ENCODE measurements around the gene C11orf21.

C11orf21 gene

DNA sequence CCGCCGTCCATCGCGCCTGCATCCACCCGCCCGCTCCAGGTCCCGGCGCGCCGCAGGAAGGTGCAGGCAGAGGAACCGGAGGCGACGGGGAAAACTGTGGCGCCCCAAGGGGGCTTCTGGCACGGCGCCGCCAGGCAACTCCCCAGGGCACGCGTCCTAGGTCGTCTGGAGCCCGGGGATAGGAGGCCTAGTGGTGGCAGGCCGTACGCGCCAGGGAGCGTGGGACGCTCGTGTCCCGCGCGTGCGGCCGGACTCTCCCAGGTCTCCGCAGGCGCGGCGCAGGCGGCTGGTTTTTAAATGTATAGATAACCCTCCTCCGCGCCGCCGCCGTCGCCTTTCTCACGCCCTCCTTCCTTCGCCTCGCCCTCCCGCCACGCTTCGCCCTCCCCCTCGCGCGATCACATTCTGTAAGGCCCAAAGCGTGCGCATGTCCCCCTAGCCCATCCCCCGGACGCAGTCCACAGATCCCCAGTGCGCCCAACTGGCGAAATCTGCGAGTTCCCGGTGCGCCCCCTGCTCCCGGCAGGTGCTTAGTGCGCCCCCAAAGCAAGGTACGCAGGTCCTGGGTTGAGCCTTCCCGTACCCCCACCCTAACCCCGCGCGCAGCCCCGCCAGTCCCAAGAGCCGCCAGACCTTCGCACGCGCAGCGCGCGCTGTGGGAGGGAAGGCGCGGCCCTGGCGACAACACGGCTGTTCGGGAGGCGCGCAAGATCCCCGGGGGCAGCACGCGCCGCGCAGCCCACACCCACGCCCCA lies 31.2 kb downstream of the C11orf21 start, which contains the start of gene ASCL2:
Gene ASCL2 (minus strand): TSS at position 267 of the 755 bp plus-strand sequence. CDS start 256 bp downstream, at position 11.
- DNase-seq, result no peak

- DNase-seq, result peak; percentile 14
These were observed 32.0 kb downstream of the C11orf21 start for GRCh38 chr11:2269601-2270321.

GRCh38 chr11:2268729-2269600 lies 32.8 kb downstream of the C11orf21 start:
- DNase-seq, result no peak

- DNase-seq, result no peak
These were observed 33.6 kb downstream of the C11orf21 start for GRCh38 chr11:2267851-2268728.

GRCh38 chr11:2267306-2267850 lies 34.3 kb downstream of the C11orf21 start:
- no peak for DNase-seq

DNA sequence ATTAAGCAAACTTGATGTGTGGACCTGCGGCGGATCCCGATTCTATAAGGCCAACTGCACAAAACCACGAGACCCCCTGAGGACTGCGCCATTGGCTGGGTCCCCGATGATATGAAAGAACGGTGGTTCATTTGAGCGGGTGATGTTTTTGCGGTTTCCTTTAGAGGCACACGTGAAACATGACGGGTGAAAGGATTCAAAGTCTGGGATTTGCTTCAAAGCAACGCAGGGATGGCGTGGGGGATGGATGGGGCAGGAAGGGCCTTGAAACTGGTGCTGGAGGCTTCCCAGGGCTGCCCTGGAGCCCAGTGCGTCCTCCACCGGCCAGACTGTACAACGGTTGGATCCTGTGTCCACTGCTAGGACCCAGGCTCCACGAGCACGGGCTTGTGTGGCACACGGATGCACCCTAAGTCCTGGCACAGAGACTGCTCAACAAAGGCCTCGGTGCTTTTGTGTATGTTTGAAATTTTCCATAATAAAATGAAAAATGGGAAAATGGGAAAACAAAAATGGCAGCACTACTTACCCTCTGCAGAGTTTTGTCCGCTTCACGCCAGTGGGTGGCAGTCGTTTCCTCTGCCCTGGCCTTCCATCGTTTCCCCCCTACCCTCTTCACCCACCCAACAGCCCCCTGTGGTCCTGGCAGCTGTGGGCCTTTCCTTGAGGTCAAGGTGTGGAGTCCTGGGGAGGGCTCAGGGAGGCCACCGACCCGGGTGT lies 35.0 kb downstream of the C11orf21 start:
- no peak for DNase-seq

DNA sequence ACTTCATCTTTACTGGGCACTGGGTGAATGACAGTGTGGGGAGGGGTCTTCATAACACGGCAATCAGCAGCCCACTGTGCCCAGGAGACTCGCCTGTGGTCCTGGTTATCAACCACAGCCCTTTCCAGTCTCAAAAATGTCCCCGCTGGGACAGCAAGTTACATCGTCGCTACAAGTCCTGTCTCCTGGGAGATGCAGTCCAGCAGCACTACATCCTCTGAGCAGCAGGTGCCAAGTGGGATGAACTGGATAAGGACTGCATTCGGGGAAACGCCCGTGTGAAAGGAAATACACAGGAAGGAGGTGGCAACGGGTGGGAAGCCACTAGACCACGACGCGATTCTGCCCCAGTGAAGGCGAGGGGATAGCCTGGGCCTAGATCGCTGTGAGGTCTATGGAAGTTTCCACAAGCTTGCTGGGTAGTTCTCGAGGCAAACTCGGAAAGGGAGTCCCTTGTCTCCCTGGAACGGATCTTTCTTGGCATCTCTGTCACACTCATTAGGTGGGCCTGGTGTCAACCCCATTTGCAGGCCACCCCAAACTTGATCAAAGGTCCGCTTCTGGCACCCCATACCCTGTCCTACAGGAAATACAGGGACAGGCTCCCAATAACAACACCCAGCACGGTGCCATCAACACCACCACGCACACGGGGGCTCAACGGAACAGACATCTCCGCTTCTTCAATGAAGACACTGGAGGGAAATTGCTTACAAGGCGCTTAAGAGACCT lies 35.7 kb downstream of the C11orf21 start:
- no peak for DNase-seq

- no peak for DNase-seq
These were observed 36.3 kb downstream of the C11orf21 start for GRCh38 chr11:2265396-2265795.

DNA sequence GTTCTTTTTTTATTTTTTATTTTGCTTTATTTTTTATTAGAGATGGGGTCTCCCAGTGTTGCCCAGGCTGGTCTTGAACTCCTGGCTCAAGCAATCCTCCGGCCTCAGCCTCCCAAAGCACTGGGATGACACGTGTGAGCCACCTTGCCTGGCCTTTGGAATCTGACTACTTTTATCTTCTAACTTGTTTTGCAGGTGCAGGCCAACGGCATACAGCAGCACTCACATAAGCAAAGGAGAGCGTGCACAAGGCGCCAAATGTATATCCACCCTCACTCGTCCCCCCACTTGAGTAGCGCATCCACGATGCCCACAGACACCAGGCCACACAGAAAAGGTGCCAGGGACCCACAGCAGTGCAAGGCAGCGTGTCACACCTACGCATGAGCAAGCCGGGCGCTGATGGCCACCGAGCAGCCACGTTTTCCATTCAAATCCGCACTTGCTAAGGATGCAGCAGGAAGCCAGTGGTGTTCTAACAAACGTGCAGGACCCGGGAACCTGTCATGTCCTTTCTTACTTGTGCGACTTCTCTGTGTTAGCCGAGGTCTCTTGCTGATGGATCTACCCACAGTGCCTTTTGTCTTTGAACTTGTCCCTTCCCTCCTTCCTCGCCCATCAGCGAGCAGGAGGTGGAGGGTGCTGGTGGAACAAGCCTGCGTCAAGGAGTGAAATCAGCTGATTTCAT lies 37.2 kb downstream of the C11orf21 start:
- no peak for DNase-seq

DNA sequence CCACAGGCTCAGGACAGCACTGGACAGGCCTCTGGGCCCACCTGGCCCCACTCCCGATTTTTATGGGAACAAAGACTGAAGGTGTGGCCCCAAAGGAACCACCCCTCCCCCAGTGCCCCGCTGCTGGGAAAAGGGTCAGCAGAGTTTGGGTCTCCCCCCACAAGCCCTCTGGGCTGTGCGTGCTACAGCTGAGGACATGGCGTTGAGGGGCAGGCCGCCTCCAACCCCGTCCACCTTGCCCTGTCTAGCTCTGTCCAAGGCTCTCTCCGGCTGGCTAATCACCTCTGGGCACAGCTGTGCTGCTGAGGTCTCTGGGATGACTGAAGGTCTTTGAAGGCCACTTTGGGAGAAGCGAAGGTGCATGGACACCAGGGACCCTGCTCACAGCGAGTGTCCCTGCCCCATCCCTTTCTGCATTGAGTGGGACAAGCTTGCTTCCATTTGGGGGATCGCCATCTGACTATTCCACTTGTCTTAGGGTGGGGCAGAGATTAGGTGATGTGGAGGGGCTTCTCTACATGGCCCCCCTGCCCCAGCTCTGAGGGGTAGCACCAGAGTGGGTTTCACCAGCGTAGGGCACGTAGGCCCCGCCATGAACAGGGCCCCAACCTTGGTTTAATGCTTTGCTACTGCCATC lies 37.9 kb downstream of the C11orf21 start:
- no peak for DNase-seq

- DNase-seq, result no peak
These were observed 38.6 kb downstream of the C11orf21 start for GRCh38 chr11:2263071-2263565.

- no peak for DNase-seq
These were observed 39.2 kb downstream of the C11orf21 start for GRCh38 chr11:2262301-2263070.

DNA sequence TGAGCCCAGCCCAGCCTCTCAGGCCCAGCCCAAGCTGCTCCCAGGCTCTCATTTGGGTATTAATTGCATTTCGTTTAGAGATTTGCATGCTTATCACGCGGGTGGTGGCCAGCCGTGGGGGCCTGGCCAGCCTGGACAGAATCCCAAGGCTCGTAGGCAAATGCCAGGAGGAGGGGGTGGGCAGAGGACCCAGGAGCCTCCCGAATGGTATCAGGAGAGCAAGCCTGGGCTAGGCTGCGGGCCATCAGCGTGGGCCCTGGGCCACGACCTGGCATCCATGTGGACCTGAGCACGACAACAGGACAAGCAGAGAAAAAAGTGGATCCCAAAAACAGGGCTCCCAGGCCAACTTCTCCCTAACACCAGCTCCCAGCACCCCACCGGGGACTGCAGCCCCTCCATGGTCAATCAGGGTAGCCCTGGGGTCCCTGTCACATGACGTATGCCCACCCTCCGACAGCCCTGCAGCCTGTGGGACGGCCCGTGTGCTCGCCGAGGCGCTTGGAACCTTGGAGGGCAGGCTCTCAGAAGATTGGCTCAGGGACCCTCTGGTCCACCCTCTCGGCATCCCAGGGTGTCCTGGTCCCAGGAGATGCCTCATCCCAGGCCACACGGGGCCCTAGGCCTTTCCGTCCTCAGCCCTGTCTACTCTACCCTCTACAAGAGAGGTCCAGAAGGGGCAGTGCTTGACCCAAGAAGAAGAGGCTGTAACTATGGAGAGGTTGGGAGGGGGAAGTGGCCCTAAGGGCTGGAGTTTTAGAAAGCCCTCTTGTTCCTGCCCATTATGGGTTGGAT lies 40.1 kb downstream of the C11orf21 start:
- no peak for DNase-seq

DNA sequence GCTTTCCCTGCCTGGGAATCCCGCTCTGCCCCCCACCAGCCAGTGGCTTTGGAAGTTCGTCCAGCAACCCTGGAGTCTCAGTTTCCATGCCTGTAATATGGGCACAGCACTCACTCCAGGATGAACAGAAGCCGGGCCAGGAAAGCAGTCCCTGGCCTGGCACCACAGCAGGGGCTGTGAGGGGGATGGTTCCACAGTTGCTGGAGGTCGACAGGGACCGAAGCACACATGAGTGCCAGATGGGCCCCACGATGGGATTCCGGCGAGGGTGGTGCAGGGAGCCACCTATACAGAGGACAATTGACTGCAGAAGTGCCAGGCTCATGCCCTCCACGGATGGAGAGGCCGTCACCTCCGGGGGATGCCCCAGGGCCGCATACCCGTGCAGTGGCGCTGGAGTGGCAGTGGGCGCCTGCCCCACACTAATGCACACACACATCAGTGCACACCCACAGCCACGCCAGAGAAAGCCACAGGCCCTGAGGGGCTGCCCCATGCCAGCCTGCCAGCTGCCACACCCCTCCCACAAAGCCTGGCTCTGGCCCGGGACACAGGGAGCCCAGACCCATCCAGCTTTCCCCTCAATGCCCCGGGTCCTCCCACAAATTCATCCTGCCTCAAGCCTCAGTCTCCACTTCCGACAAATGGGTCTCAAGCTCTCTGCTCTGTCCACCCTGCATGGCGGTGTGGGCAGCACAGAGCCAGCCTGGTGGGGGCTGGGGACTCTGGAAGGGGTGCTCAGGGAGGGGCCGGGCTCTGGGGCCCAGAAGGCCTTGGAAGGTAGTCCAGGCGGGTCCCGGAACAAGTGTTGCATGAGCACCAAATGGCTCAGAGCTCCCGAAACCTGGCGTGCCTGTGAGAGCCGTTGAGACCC lies 41.0 kb downstream of the C11orf21 start:
- no peak for DNase-seq

DNA sequence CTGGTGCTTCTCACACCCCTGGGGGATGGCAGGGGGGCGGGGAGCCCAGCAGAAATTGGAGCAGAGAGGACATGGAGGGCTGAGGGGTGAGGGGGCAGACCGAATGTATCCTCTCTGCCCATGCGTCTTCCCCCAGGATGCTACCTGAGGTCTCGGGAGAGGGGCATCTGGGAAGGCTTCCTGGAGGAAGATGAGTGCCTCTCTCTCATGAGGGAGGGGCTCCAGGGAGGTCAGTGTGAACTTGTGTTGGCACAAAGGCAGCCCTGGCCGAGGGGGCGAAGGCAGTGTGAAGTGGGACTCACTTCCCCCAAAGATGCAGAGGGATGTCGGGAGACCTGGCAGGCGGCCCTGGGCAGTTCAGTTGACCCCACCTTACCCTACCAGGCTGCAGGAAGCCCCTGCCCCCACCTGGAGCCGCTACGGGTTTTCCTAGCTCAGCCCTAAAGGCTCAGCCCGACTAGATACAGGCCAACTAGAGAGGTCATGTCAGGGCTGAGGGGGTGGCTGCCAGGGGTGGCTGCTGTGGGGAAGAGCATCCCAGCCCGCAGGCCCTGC lies 41.7 kb downstream of the C11orf21 start:
- no peak for DNase-seq

- DNase-seq, result no peak
These were observed 42.3 kb downstream of the C11orf21 start for GRCh38 chr11:2259466-2259830.

Data from fibroblast of upper back skin (primary cell).